Fibroblast of lung (primary cell): Measurements from ENCODE around the gene NUP43.

ENCODE experiments used
- EZH2 ChIP-seq: IDR thresholded peaks from 2 replicates; pipeline ENCODE4 v1.5.1; 2012; ENCODE audit warnings: low read length, control low read depth, mild to moderate bottlenecking; ENCODE audit errors: missing control alignments
- TF ChIP-seq, protein P1 (sequence below), 2 donors: IDR thresholded peaks in 1 of 2; conservative IDR thresholded peaks in 1 of 2; 1 replicate in 1 of 2; 2 replicates in 1 of 2; pipeline ENCODE4 v1.5.1; 2011 to 2012; ENCODE audit warnings: low read length in 2 of 2, control low read depth in 1 of 2, inconsistent platforms in 1 of 2, low read depth in 1 of 2, mild to moderate bottlenecking in 1 of 2

DNA sequence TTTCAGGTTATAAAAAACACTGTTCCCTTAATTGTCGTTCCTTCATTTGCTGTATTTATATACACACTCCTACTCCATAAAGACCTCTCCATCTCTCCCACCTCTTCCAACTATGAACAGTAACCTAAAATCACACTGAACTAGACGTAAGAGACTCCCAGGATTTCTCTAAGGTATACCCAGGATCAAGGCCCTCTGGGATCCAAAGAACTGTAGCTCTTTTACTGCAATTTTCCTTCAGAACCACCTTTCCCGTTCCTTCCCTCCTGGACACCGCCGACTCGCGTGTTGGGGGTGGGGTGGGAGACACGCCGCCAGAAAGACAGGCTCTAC is 29.1 kb downstream of the NUP43 start:
- TF ChIP-seq, protein P1, sequence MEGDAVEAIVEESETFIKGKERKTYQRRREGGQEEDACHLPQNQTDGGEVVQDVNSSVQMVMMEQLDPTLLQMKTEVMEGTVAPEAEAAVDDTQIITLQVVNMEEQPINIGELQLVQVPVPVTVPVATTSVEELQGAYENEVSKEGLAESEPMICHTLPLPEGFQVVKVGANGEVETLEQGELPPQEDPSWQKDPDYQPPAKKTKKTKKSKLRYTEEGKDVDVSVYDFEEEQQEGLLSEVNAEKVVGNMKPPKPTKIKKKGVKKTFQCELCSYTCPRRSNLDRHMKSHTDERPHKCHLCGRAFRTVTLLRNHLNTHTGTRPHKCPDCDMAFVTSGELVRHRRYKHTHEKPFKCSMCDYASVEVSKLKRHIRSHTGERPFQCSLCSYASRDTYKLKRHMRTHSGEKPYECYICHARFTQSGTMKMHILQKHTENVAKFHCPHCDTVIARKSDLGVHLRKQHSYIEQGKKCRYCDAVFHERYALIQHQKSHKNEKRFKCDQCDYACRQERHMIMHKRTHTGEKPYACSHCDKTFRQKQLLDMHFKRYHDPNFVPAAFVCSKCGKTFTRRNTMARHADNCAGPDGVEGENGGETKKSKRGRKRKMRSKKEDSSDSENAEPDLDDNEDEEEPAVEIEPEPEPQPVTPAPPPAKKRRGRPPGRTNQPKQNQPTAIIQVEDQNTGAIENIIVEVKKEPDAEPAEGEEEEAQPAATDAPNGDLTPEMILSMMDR (conservative IDR thresholded peaks at IDR 0.05 in 1 of 2, IDR thresholded peaks at IDR 0.05 in 1 of 2; ENCODE audit: low read depth in 1 of 2, low read length in 2 of 2) = no peak
- no peak for TF ChIP-seq EZH2
